H1 (cell line): ENCODE measurements around the gene TERF2IP. TPM values are rescaled to one million over a fixed set of nuclear protein-coding genes. Genes with fewer than 3 reads are reported as not detected.

Source experiments
- CTCF ChIA-PET: fragments of 300-600 bp; sonication (Branson Sonifier 250); formaldehyde crosslinking; loops from one replicate; lab custom pipeline; 2021; ENCODE audit not compliant: partially characterized antibody; lab: Charles Lee
- POLR2A ChIA-PET: fragments of 300-600 bp; sonication (Branson Sonifier 250); formaldehyde crosslinking; loops from one replicate; lab custom pipeline; 2021; ENCODE audit warnings: inconsistent platforms; ENCODE audit not compliant: partially characterized antibody; lab: Charles Lee
- DNase-seq, 2 experiments: peaks; one replicate each; pipeline versions ENCODE4 v3.0.0 to v3.0.0-alpha.2; 2010 to 2022; ENCODE audit warnings: low spot score in 2 of 2, low read depth in 1 of 2, mixed read lengths in 1 of 2
- FAIRE-seq: peaks from 2 replicates; lab custom pipeline; 2011; peaks lifted over from hg19 to GRCh38; lab: Jason Lieb, UNC
- H2AFZ ChIP-seq: 2 replicates; pipeline ENCODE4 v1.8.1; 2012; ENCODE audit warnings: low read length, inconsistent platforms
- H2AK5ac ChIP-seq: 2 replicates; pipeline ENCODE4 v1.6.1; 2013; ENCODE audit warnings: low read depth, low read length
- H2BK120ac ChIP-seq: replicated peaks from 2 replicates; pipeline ENCODE3; 2013; ENCODE audit warnings: low read depth, low read length, inconsistent platforms
- H2BK12ac ChIP-seq: 2 replicates; pipeline ENCODE4 v1.6.1; 2013; ENCODE audit warnings: low read depth, low read length
- H2BK15ac ChIP-seq: 2 replicates; pipeline ENCODE4 v1.6.1; 2013; ENCODE audit warnings: low read length
- H2BK20ac ChIP-seq: 2 replicates; pipeline ENCODE4 v1.6.1; 2013; ENCODE audit warnings: low read length
- H2BK5ac ChIP-seq: 2 replicates; pipeline ENCODE4 v1.6.1; 2013; ENCODE audit warnings: low read depth, low read length
- H3K14ac ChIP-seq: 2 replicates; pipeline ENCODE4 v1.6.1; 2013; ENCODE audit warnings: inconsistent platforms; ENCODE audit not compliant: insufficient read length
- H3K18ac ChIP-seq: 2 replicates; pipeline ENCODE4 v1.6.1; 2013; ENCODE audit warnings: low read length; ENCODE audit errors: extremely low read depth
- H3K23ac ChIP-seq: 2 replicates; pipeline ENCODE4 v1.6.1; 2013; ENCODE audit warnings: inconsistent platforms; ENCODE audit not compliant: insufficient read length
- H3K23me2 ChIP-seq: 2 replicates; pipeline ENCODE4 v1.6.1; 2013; ENCODE audit warnings: low read depth, low read length
- H3K27ac ChIP-seq: 2 replicates; pipeline ENCODE4 v1.6.1; 2011; ENCODE audit warnings: low read depth, low read length, inconsistent platforms
- H3K27me3 ChIP-seq, 4 experiments: replicated peaks in 1 of 4; 1 replicate in 1 of 4; 2 replicates in 3 of 4; pipeline versions ENCODE4 v1.6.1 to v1.8.1; 2011 to 2013; ENCODE audit warnings: low read length in 3 of 4, mild to moderate bottlenecking in 3 of 4, inconsistent platforms in 2 of 4, mixed read lengths in 2 of 4, moderate library complexity in 1 of 4; ENCODE audit not compliant: control insufficient read depth in 3 of 4, insufficient read depth in 3 of 4; ENCODE audit errors: extremely low read depth in 1 of 4
- H3K36me3 ChIP-seq, 4 experiments: 2 replicates each; pipeline versions ENCODE4 v1.6.1 to v1.8.1; 2011 to 2013; ENCODE audit warnings: mild to moderate bottlenecking in 4 of 4, low read length in 3 of 4, moderate library complexity in 2 of 4, control low read depth in 1 of 4, inconsistent platforms in 1 of 4; ENCODE audit not compliant: insufficient read depth in 4 of 4, control insufficient read depth in 2 of 4
- H3K4ac ChIP-seq: replicated peaks from 2 replicates; pipeline ENCODE3; 2013; ENCODE audit warnings: low read length, low read depth, mixed read lengths, inconsistent platforms; ENCODE audit not compliant: insufficient read length
- H3K4me1 ChIP-seq, 4 experiments: replicated peaks in 1 of 4; 1 replicate in 1 of 4; 2 replicates in 3 of 4; pipeline versions ENCODE4 v1.6.1 to v1.8.1; 2011 to 2013; ENCODE audit warnings: low read length in 3 of 4, inconsistent platforms in 2 of 4, mixed read lengths in 1 of 4; ENCODE audit not compliant: insufficient read depth in 4 of 4, control insufficient read depth in 3 of 4
- H3K4me2 ChIP-seq, 2 experiments: 2 replicates each; pipeline versions ENCODE4 v1.6.1 to v1.8.1; 2011 to 2013; ENCODE audit warnings: low read depth in 2 of 2, low read length in 2 of 2, control low read depth in 1 of 2, inconsistent platforms in 1 of 2, mild to moderate bottlenecking in 1 of 2; ENCODE audit not compliant: insufficient read depth in 1 of 2
- H3K4me3 ChIP-seq, 4 experiments: fragments of 200-600, 300-600 bp in 1 of 4; sonication (generic), shearing (Covaris generic), sonication (Bioruptor Twin) in 1 of 4; 2 replicates each; pipeline versions ENCODE4 v1.5.1 to v1.8.1; 2011 to 2016; ENCODE audit warnings: low read length in 4 of 4, low read depth in 3 of 4, control low read depth in 2 of 4, inconsistent platforms in 2 of 4, mild to moderate bottlenecking in 2 of 4, mixed read lengths in 1 of 4, moderate library complexity in 1 of 4; ENCODE audit not compliant: insufficient read depth in 2 of 4; ENCODE audit errors: extremely low read depth in 1 of 4
- H3K56ac ChIP-seq: replicated peaks from 2 replicates; pipeline ENCODE3; 2013; ENCODE audit warnings: low read depth, mild to moderate bottlenecking, mixed read lengths, low read length, inconsistent platforms; ENCODE audit not compliant: insufficient read length
- H3K79me1 ChIP-seq: 2 replicates; pipeline ENCODE4 v1.6.1; 2013; ENCODE audit warnings: low read depth, low read length, control low read depth
- H3K79me2 ChIP-seq, 2 experiments: 2 replicates each; pipeline versions ENCODE4 v1.6.1 to v1.8.1; 2012 to 2013; ENCODE audit warnings: low read length in 2 of 2, mild to moderate bottlenecking in 2 of 2, inconsistent platforms in 1 of 2; ENCODE audit not compliant: insufficient read depth in 2 of 2, control insufficient read depth in 1 of 2
- H3K9ac ChIP-seq, 4 experiments: replicated peaks in 1 of 4; 1 replicate in 1 of 4; 2 replicates in 3 of 4; pipeline versions ENCODE4 v1.6.1 to v1.8.1; 2011 to 2013; ENCODE audit warnings: low read depth in 3 of 4, low read length in 3 of 4, control low read depth in 2 of 4, mild to moderate bottlenecking in 2 of 4, moderate library complexity in 2 of 4, inconsistent platforms in 1 of 4; ENCODE audit errors: extremely low read depth in 1 of 4
- H3K9me3 ChIP-seq, 2 experiments: 2 replicates each; pipeline versions ENCODE4 v1.6.1 to v1.8.1; 2012 to 2013; ENCODE audit warnings: mild to moderate bottlenecking in 2 of 2, moderate library complexity in 2 of 2, control low read depth in 1 of 2, inconsistent platforms in 1 of 2, low read depth in 1 of 2, low read length in 1 of 2, mixed read lengths in 1 of 2; ENCODE audit not compliant: insufficient read depth in 2 of 2
- H4K20me1 ChIP-seq, 2 experiments: replicated peaks in 1 of 2; 2 replicates each; pipeline versions ENCODE3 to v1.8.1; 2011 to 2013; ENCODE audit warnings: inconsistent platforms in 2 of 2, low read length in 2 of 2, mild to moderate bottlenecking in 1 of 2; ENCODE audit not compliant: insufficient read depth in 2 of 2, control insufficient read depth in 1 of 2
- H4K5ac ChIP-seq: 2 replicates; pipeline ENCODE4 v1.6.1; 2013; ENCODE audit warnings: low read length, low read depth, mixed read lengths, inconsistent platforms; ENCODE audit not compliant: insufficient read length
- H4K8ac ChIP-seq: 2 replicates; pipeline ENCODE4 v1.8.0; 2013; ENCODE audit warnings: mild to moderate bottlenecking, moderate library complexity, low read length, inconsistent platforms; ENCODE audit not compliant: insufficient read depth; ENCODE audit errors: extremely low read depth
- H4K91ac ChIP-seq: replicated peaks from 2 replicates; pipeline ENCODE3; 2013; ENCODE audit warnings: low read length, mixed read lengths, inconsistent platforms; ENCODE audit not compliant: insufficient read length
- BRCA1 ChIP-seq: IDR thresholded peaks from 2 replicates; pipeline ENCODE4 v1.6.1; 2012; ENCODE audit warnings: low read depth, low read length, improper control_type of control experiment
- CTBP2 ChIP-seq: IDR thresholded peaks from 2 replicates; pipeline ENCODE4 v1.7.0; 2011; ENCODE audit warnings: borderline replicate concordance, mild to moderate bottlenecking, moderate library complexity, mixed read lengths, low read length; ENCODE audit not compliant: insufficient read depth, insufficient read length
- JUN ChIP-seq: IDR thresholded peaks from 2 replicates; pipeline ENCODE4 v1.6.1; 2011; ENCODE audit warnings: low read depth, mild to moderate bottlenecking, improper control_type of control experiment, low read length
- NANOG ChIP-seq: IDR thresholded peaks from 2 replicates; pipeline ENCODE4 v1.6.1; 2011; ENCODE audit warnings: low read length, low read depth, mild to moderate bottlenecking, inconsistent platforms; ENCODE audit not compliant: insufficient read depth, poor library complexity, severe bottlenecking
- NRF1 ChIP-seq: IDR thresholded peaks from 2 replicates; pipeline ENCODE4 v1.6.1; 2011; ENCODE audit warnings: mild to moderate bottlenecking, low read depth, low read length, improper control_type of control experiment
- PHF8 ChIP-seq: fragments of 200-600 bp; sonication (generic); conservative IDR thresholded peaks from 2 replicates; pipeline ENCODE4 v1.7.1; 2012; ENCODE audit warnings: low read depth, mild to moderate bottlenecking, inconsistent platforms, low read length, moderate library complexity
- RBBP5 ChIP-seq: IDR thresholded peaks from 2 replicates; pipeline ENCODE4 v1.7.1; 2012; ENCODE audit warnings: low read depth, mild to moderate bottlenecking, inconsistent platforms, low read length, moderate library complexity, borderline replicate concordance
- SP2 ChIP-seq: IDR thresholded peaks from 2 replicates; pipeline ENCODE4 v1.6.1; 2012; ENCODE audit warnings: mild to moderate bottlenecking, low read length, inconsistent platforms
- TAF7 ChIP-seq: optimal IDR thresholded peaks from 2 replicates; pipeline ENCODE3; 2011; ENCODE audit warnings: low read depth, mild to moderate bottlenecking, inconsistent platforms, low read length, moderate library complexity, borderline replicate concordance
- TEAD4 ChIP-seq: IDR thresholded peaks from 2 replicates; pipeline ENCODE4 v1.6.1; 2012; ENCODE audit warnings: low read depth, low read length, inconsistent platforms, mixed read lengths
- WGBS, 2 experiments: shearing (Covaris generic) in 1 of 2; methylation state at CpG; one replicate each; pipeline versions ENCODE4 v1.1.6 to v1.1.7; 2013 to 2015; ENCODE audit warnings: low lambda C conversion rate in 2 of 2, mixed read lengths in 2 of 2, inconsistent platforms in 1 of 2, low coverage in 1 of 2, missing lambda C conversion rate in 1 of 2; ENCODE audit not compliant: insufficient replicate concordance in 2 of 2, insufficient coverage in 1 of 2, insufficient read length in 1 of 2; ENCODE audit errors: extremely low coverage in 1 of 2, missing lambda C conversion rate in 1 of 2; 5-methylcytosine and 5-hydroxymethylcytosine counted together
- polyA plus RNA-seq, 7 experiments: library from polyadenylated mRNA; depleted of rRNA in 3 of 7; stranded (reverse) in 5 of 7; unstranded in 2 of 7; fragments of >200 nt in 5 of 7; fragments of 200-250 nt in 2 of 7; gene quantifications; 1 replicate in 5 of 7; 2 replicates in 1 of 7; 4 replicates in 1 of 7; pipeline versions ENCODE4 v1.2.1 to v1.2.3, GENCODE V29; 2011 to 2013; ENCODE audit warnings: missing spikeins in 2 of 7, mixed read lengths in 2 of 7
- total RNA-seq: library from RNA; stranded (reverse); fragmentation: NEBNext Ultra II Directional; extraction: Animal tissue kit (Norgen Biotek cat#: 25700); gene quantifications from 2 replicates; pipeline ENCODE4 v1.2.1, GENCODE V29; 2021
- TF ChIP-seq, protein P1 (sequence below): IDR thresholded peaks from 2 replicates; pipeline ENCODE4 v1.6.1; 2012; ENCODE audit warnings: inconsistent platforms

The TERF2IP gene
- total and polyA plus RNA-seq, 2 of the 8 experiments (the other 6 are each of a cell fraction or from before 2014, with no cell fraction given) = 5.5 to 15.1 TPM

DNA sequence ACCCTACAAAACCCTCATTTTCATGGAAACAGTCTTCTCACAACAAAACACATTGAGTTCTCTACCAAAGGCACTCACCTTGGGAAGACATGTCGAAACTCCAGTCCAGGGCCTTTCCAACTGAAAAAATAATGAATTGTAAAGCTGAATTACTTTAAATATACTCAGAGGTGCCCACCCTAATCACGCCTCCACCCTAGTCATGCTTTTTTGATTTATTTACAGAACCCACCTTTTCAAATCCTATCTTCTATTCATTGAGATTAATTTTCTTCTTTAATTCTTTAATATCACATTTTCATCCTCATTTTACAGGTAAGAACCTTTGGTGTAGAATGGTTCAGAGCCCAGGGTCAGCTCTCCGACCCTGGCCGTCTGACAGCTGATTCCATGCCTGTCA lies 29.3 kb downstream of the TERF2IP start, which contains the start of gene CPHXL2:
Gene CPHXL2 (minus strand): TSS at position 101 of the 400 bp plus-strand sequence. CDS start 10 bp downstream, at position 91.
- Histone ChIP-seq H3K79me2 (no peaks in the 10 kb centered on the region), H3K27ac (no peak within 1 kb of the TSS), H3K9ac (no peak within 1 kb of the TSS), H3K4me3 (no peak within 1 kb of the TSS), H3K79me1 (no peaks in the 10 kb centered on the region), H4K20me1 (no peaks in the 10 kb centered on the region), H2AK5ac (no peak within 1 kb of the TSS), H2BK120ac (no peak within 1 kb of the TSS), H2BK20ac (no peak within 1 kb of the TSS), H3K18ac (no peak within 1 kb of the TSS), H3K4me2 (no peak within 1 kb of the TSS), H3K56ac (no peak within 1 kb of the TSS), H2BK12ac (no peak within 1 kb of the TSS), H4K8ac (no peak within 1 kb of the TSS), H3K27me3 (no peaks in the 10 kb centered on the region), H3K23ac (no peak within 1 kb of the TSS), H2BK5ac (no peak within 1 kb of the TSS), H3K4ac (no peak within 1 kb of the TSS), H4K91ac (no peak within 1 kb of the TSS), H2BK15ac (no peak within 1 kb of the TSS), H3K23me2 (no peaks in the 10 kb centered on the region), H3K9me3 (0 out of 4 replicates have a peak, but pooled peaks cover 0 to 5% of the 10 kb centered on the region in 2 experiments), H2AFZ (no peak within 1 kb of the TSS), H4K5ac (no peak within 1 kb of the TSS), H3K4me1 (no peaks in the 10 kb centered on the region), H3K14ac (no peak within 1 kb of the TSS), H3K36me3 (no peaks in the 10 kb centered on the region)
- ChIA-PET POLR2A (interaction anchor here (1.7 kb wide), 1 partner anchor 30 kb away, joined by 4 read pairs; the partner anchor contains the start of genes KARS1 and TERF2IP), CTCF (interaction anchor here (0.6 to 1.3 kb wide), 2 partner anchors 19 to 31 kb away, joined by 3 read pairs; no protein-coding TSS in a partner anchor)
- FAIRE-seq = no peak
- WGBS, 2 experiments = 90% methylated on average over 4 of the region's 4 CpGs; no CpG with 5 or more reads in 1 of the 2 experiments
- TF ChIP-seq NRF1 = no peak
- TF ChIP-seq RBBP5 = no peak
- TF ChIP-seq, protein P1, sequence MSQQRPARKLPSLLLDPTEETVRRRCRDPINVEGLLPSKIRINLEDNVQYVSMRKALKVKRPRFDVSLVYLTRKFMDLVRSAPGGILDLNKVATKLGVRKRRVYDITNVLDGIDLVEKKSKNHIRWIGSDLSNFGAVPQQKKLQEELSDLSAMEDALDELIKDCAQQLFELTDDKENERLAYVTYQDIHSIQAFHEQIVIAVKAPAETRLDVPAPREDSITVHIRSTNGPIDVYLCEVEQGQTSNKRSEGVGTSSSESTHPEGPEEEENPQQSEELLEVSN = no peak
- TF ChIP-seq BRCA1 = no peak
- no peak for TF ChIP-seq JUN
- TF ChIP-seq NANOG = no peak
- TF ChIP-seq TEAD4 = no peak
- TF ChIP-seq CTBP2 = no peak
- no peak for TF ChIP-seq TAF7
- TF ChIP-seq PHF8 = no peak
- TF ChIP-seq SP2 = no peak
- DNase-seq = no peak
